ENCODE measurements around the gene CTSC. TPM values are rescaled to one million over a fixed set of nuclear protein-coding genes. Genes with fewer than 3 reads are reported as not detected.

Gene CTSC
- total and polyA plus RNA-seq, 2 of the 13 experiments (the other 11 are each of a cell fraction or from before 2014, with no cell fraction given) = 144 to 210 TPM

DNA sequence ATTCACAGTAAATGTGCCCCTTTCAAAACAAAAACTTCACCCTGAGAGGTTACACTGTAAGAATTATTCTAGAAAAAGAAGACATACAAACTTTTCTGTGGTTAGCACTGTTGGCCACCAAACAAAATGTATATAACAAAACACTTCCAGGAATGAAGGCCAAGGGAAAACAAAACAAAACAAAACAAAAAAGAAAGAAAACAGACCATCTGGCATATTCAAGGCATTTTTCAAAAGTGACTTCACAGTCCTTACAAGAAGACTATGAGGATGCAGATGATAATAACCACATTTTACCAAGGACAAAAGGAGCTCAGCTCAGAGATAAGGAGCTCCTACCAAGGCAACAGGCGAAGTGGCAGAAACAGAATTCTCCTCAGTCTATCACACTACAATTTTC, 24.9 kb downstream of the CTSC start:
- H3K9ac ChIP-seq (ENCODE audit: insufficient read depth, low read depth, low read length) = no peak overlapping the region
- H3K27ac ChIP-seq (ENCODE audit: extremely low read length, insufficient read depth, low read length) = no peak overlapping the region
- ChIA-PET CTCF (ENCODE audit: low intra/inter-chr PET ratio, low total read pairs) (no interaction called here), POLR2A (no interaction called here)
- ATAC-seq (no peak), FAIRE-seq (no peak), DNase-seq (ENCODE audit: low spot score) (no peak)
- 0% methylated on average over 1 of the region's 1 CpG for WGBS (ENCODE audit: low lambda C conversion rate)
- peaks cover 0 to 5% of the 10 kb centered on the region in 2 experiments; a peak in 3 of 5 replicates for H3K36me3 ChIP-seq (replicated peaks in 1 of 2; ENCODE audit: control insufficient read depth in 1 of 2, insufficient read depth in 2 of 2, low read length in 2 of 2)
- BruUV-seq (replicated peaks) = no TSS peak
- in situ Hi-C loops (cut with HindIII; ENCODE audit: extremely low pct_ligation_motif_present, low pct_unique_long_range_greater_than_20kb) = no loop called here
- H3K4me2 ChIP-seq (ENCODE audit: low read depth, low read length) = no peak overlapping the region
- intact Hi-C loops (cut with micrococcal nuclease; ENCODE audit: unreplicated experiment) = no loop called here
- TF ChIP-seq ZNF782 (CRISPR knock-in tag; IDR thresholded peaks at IDR 0.05; ENCODE audit: borderline replicate concordance) (no peak), PCBP1 (IDR thresholded peaks at IDR 0.05; ENCODE audit: borderline replicate concordance, low read depth, low read length) (no peak), SATB2 (CRISPR knock-in tag; IDR thresholded peaks at IDR 0.05) (no peak), SAP130 (CRISPR knock-in tag; IDR thresholded peaks at IDR 0.05; ENCODE audit: low read depth) (no peak), KDM5B (CRISPR knock-in tag; IDR thresholded peaks at IDR 0.05; ENCODE audit: borderline replicate concordance) (no peak)
- H3K4me1 ChIP-seq (ENCODE audit: insufficient read depth, low read length) = no peaks in the 10 kb centered on the region
- H3K27me3 ChIP-seq (ENCODE audit: control insufficient read depth in 1 of 2, insufficient read depth in 2 of 2, low read length in 2 of 2) = no peaks in the 10 kb centered on the region
- H3K79me2 ChIP-seq (ENCODE audit: insufficient read depth, low read length) = no peaks in the 10 kb centered on the region
- H3K9me3 ChIP-seq (ENCODE audit: low read length) = no peaks in the 10 kb centered on the region
- H4K20me1 ChIP-seq (ENCODE audit: insufficient read depth, low read length) = no peaks in the 10 kb centered on the region
- no peak overlapping the region for H3K4me3 ChIP-seq (replicated peaks in 1 of 3; ENCODE audit: insufficient read depth in 1 of 3, low read depth in 2 of 3, low read length in 3 of 3)
- H2AFZ ChIP-seq (ENCODE audit: low read length) = no peak overlapping the region

DNA sequence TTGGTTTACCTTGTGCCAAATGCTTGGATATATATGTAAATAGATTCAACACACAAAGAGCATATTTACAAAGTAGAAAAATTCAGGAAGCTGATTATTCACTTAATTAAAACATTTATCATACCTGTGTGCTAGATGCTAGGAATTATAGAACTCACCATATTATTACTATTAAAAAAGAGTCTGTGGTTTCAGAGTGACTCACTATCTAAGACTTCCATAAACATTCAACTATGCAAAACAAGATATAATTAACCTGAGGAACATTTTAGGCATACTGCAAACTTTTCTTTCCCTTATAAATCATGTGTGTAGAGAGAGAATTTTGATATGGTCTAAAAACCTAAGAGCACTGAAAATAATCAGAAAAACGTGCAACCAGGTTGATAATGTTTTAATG, 27.3 kb downstream of the CTSC start:
- H3K27me3 ChIP-seq (ENCODE audit: control insufficient read depth in 1 of 2, insufficient read depth in 2 of 2, low read length in 2 of 2) = no peaks in the 10 kb centered on the region
- no peaks in the 10 kb centered on the region for H3K4me1 ChIP-seq (ENCODE audit: insufficient read depth, low read length)
- no peak overlapping the region for H3K4me2 ChIP-seq (ENCODE audit: low read depth, low read length)
- ATAC-seq (no peak), DNase-seq (ENCODE audit: low spot score) (no peak), FAIRE-seq (no peak)
- no TSS peak for BruUV-seq (replicated peaks)
- intact Hi-C loops (cut with micrococcal nuclease; ENCODE audit: unreplicated experiment) = no loop called here
- no peak overlapping the region for H2AFZ ChIP-seq (ENCODE audit: low read length)
- CTCF ChIA-PET (ENCODE audit: low intra/inter-chr PET ratio, low total read pairs) = no interaction called here
- no peak overlapping the region for H3K9ac ChIP-seq (ENCODE audit: insufficient read depth, low read depth, low read length)
- H3K9me3 ChIP-seq (ENCODE audit: low read length) = no peaks in the 10 kb centered on the region
- H3K4me3 ChIP-seq (replicated peaks in 1 of 3; ENCODE audit: insufficient read depth in 1 of 3, low read depth in 2 of 3, low read length in 3 of 3) = no peak overlapping the region
- WGBS (ENCODE audit: low lambda C conversion rate) = 50% methylated on average over 1 of the region's 1 CpG
- H3K27ac ChIP-seq (ENCODE audit: extremely low read length, insufficient read depth, low read length) = no peak overlapping the region
- no peaks in the 10 kb centered on the region for H4K20me1 ChIP-seq (ENCODE audit: insufficient read depth, low read length)
- in situ Hi-C loops (cut with HindIII; ENCODE audit: extremely low pct_ligation_motif_present, low pct_unique_long_range_greater_than_20kb) = no loop called here
- POLR2A ChIA-PET = no interaction called here
- no peaks in the 10 kb centered on the region for H3K79me2 ChIP-seq (ENCODE audit: insufficient read depth, low read length)
- H3K36me3 ChIP-seq (replicated peaks in 1 of 2; ENCODE audit: control insufficient read depth in 1 of 2, insufficient read depth in 2 of 2, low read length in 2 of 2) = peaks cover 0 to 9% of the 10 kb centered on the region in 2 experiments; a peak in 3 of 5 replicates
- TF ChIP-seq, protein P1, sequence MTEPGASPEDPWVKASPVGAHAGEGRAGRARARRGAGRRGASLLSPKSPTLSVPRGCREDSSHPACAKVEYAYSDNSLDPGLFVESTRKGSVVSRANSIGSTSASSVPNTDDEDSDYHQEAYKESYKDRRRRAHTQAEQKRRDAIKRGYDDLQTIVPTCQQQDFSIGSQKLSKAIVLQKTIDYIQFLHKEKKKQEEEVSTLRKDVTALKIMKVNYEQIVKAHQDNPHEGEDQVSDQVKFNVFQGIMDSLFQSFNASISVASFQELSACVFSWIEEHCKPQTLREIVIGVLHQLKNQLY (CRISPR knock-in tag; IDR thresholded peaks at IDR 0.05) = no peak
- TF ChIP-seq, protein P2, sequence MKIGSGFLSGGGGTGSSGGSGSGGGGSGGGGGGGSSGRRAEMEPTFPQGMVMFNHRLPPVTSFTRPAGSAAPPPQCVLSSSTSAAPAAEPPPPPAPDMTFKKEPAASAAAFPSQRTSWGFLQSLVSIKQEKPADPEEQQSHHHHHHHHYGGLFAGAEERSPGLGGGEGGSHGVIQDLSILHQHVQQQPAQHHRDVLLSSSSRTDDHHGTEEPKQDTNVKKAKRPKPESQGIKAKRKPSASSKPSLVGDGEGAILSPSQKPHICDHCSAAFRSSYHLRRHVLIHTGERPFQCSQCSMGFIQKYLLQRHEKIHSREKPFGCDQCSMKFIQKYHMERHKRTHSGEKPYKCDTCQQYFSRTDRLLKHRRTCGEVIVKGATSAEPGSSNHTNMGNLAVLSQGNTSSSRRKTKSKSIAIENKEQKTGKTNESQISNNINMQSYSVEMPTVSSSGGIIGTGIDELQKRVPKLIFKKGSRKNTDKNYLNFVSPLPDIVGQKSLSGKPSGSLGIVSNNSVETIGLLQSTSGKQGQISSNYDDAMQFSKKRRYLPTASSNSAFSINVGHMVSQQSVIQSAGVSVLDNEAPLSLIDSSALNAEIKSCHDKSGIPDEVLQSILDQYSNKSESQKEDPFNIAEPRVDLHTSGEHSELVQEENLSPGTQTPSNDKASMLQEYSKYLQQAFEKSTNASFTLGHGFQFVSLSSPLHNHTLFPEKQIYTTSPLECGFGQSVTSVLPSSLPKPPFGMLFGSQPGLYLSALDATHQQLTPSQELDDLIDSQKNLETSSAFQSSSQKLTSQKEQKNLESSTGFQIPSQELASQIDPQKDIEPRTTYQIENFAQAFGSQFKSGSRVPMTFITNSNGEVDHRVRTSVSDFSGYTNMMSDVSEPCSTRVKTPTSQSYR (CRISPR knock-in tag; IDR thresholded peaks at IDR 0.05; ENCODE audit: borderline replicate concordance) = no peak
- TF ChIP-seq, protein P3, sequence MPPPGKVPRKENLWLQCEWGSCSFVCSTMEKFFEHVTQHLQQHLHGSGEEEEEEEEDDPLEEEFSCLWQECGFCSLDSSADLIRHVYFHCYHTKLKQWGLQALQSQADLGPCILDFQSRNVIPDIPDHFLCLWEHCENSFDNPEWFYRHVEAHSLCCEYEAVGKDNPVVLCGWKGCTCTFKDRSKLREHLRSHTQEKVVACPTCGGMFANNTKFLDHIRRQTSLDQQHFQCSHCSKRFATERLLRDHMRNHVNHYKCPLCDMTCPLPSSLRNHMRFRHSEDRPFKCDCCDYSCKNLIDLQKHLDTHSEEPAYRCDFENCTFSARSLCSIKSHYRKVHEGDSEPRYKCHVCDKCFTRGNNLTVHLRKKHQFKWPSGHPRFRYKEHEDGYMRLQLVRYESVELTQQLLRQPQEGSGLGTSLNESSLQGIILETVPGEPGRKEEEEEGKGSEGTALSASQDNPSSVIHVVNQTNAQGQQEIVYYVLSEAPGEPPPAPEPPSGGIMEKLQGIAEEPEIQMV (CRISPR knock-in tag; IDR thresholded peaks at IDR 0.05; ENCODE audit: low read depth) = no peak
- TF ChIP-seq ZNF484 (CRISPR knock-in tag; IDR thresholded peaks at IDR 0.05; ENCODE audit: borderline replicate concordance, low read depth) (no peak), HNRNPLL (IDR thresholded peaks at IDR 0.05; ENCODE audit: low read depth, low read length, poor library complexity, severe bottlenecking) (no peak), WIZ (CRISPR knock-in tag; IDR thresholded peaks at IDR 0.05) (no peak)
- TF ChIP-seq, protein P4, sequence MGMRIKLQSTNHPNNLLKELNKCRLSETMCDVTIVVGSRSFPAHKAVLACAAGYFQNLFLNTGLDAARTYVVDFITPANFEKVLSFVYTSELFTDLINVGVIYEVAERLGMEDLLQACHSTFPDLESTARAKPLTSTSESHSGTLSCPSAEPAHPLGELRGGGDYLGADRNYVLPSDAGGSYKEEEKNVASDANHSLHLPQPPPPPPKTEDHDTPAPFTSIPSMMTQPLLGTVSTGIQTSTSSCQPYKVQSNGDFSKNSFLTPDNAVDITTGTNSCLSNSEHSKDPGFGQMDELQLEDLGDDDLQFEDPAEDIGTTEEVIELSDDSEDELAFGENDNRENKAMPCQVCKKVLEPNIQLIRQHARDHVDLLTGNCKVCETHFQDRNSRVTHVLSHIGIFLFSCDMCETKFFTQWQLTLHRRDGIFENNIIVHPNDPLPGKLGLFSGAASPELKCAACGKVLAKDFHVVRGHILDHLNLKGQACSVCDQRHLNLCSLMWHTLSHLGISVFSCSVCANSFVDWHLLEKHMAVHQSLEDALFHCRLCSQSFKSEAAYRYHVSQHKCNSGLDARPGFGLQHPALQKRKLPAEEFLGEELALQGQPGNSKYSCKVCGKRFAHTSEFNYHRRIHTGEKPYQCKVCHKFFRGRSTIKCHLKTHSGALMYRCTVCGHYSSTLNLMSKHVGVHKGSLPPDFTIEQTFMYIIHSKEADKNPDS (CRISPR knock-in tag; IDR thresholded peaks at IDR 0.05) = no peak
